ENCODE results near the gene MTMR10. TPM values are rescaled to one million over a fixed set of nuclear protein-coding genes. Genes with fewer than 3 reads are reported as not detected.

Gene MTMR10
- total and polyA plus RNA-seq, 4 donors, result 9.5 to 52.7 (median 21.4) TPM

GRCh38 chr15:30917013-30917412, 74.4 kb downstream of the MTMR10 start:
- Histone ChIP-seq H3K4me3 (no peak overlapping the region), H3K27me3 (ENCODE audit: control insufficient read depth in 3 of 3, insufficient read depth in 3 of 3, low read length in 2 of 3) (no peaks in the 10 kb centered on the region), H3K27ac (ENCODE audit: low read depth in 1 of 2, low read length in 1 of 2) (no peak overlapping the region), H3K4me1 (ENCODE audit: control insufficient read depth in 5 of 5, insufficient read depth in 5 of 5, low read length in 5 of 5) (peaks cover 0 to 6% (median 0%) of the 10 kb centered on the region in 5 donors), H3K9ac (ENCODE audit: insufficient read depth in 1 of 2, low read length in 2 of 2) (no peak overlapping the region), H3K9me3 (ENCODE audit: control insufficient read depth in 4 of 4, insufficient read depth in 3 of 4, low read length in 3 of 4) (no peaks in the 10 kb centered on the region), H3K36me3 (ENCODE audit: control insufficient read depth in 4 of 4, insufficient read depth in 4 of 4, low read length in 4 of 4) (peaks cover 6 to 49% (median 29%) of the 10 kb centered on the region in 4 donors)
- DNase-seq (no peak), ATAC-seq (ENCODE audit: insufficient read depth, low FRiP score) (no peak)
- WGBS, 2 donors, result 75 to 91% methylated on average over 6 of the region's 6 CpGs
- no peak for TF ChIP-seq CTCF (IDR thresholded peaks at IDR 0.05; ENCODE audit: control extremely low read depth, extremely low read depth)

- 96 to 97% methylated on average over 9 of the region's 9 CpGs for WGBS, 2 donors
- Histone ChIP-seq H3K9me3 (ENCODE audit: control insufficient read depth in 4 of 4, insufficient read depth in 3 of 4, low read length in 3 of 4) (no peaks in the 10 kb centered on the region), H3K27ac (ENCODE audit: low read depth in 1 of 2, low read length in 1 of 2) (no peak overlapping the region), H3K9ac (ENCODE audit: insufficient read depth in 1 of 2, low read length in 2 of 2) (no peak overlapping the region), H3K4me3 (no peak overlapping the region), H3K4me1 (ENCODE audit: control insufficient read depth in 5 of 5, insufficient read depth in 5 of 5, low read length in 5 of 5) (peaks cover 0 to 6% (median 0%) of the 10 kb centered on the region in 5 donors), H3K27me3 (ENCODE audit: control insufficient read depth in 3 of 3, insufficient read depth in 3 of 3, low read length in 2 of 3) (no peaks in the 10 kb centered on the region), H3K36me3 (ENCODE audit: control insufficient read depth in 4 of 4, insufficient read depth in 4 of 4, low read length in 4 of 4) (peaks cover 14 to 34% (median 31%) of the 10 kb centered on the region in 4 donors)
- ATAC-seq (ENCODE audit: insufficient read depth, low FRiP score) (no peak), DNase-seq (no peak)
- TF ChIP-seq CTCF (IDR thresholded peaks at IDR 0.05; ENCODE audit: control extremely low read depth, extremely low read depth), result no peak
Observed at GRCh38 chr15:30913761-30914160, 77.7 kb downstream of the MTMR10 start.

GRCh38 chr15:30906366-30906765, 85.1 kb downstream of the MTMR10 start:
- Histone ChIP-seq H3K27me3 (ENCODE audit: control insufficient read depth in 3 of 3, insufficient read depth in 3 of 3, low read length in 2 of 3) (no peaks in the 10 kb centered on the region), H3K9me3 (ENCODE audit: control insufficient read depth in 4 of 4, insufficient read depth in 3 of 4, low read length in 3 of 4) (no peaks in the 10 kb centered on the region), H3K9ac (ENCODE audit: insufficient read depth in 1 of 2, low read length in 2 of 2) (no peak overlapping the region), H3K4me3 (no peak overlapping the region), H3K4me1 (ENCODE audit: control insufficient read depth in 5 of 5, insufficient read depth in 5 of 5, low read length in 5 of 5) (peaks cover 0 to 12% (median 3%) of the 10 kb centered on the region in 5 donors), H3K36me3 (ENCODE audit: control insufficient read depth in 4 of 4, insufficient read depth in 4 of 4, low read length in 4 of 4) (peaks cover 5 to 14% (median 9%) of the 10 kb centered on the region in 4 donors), H3K27ac (ENCODE audit: low read depth in 1 of 2, low read length in 1 of 2) (no peak overlapping the region)
- WGBS, 2 donors, result 80 to 85% methylated on average over 4 of the region's 4 CpGs
- DNase-seq (no peak), ATAC-seq (ENCODE audit: insufficient read depth, low FRiP score) (no peak)
- no peak for TF ChIP-seq CTCF (IDR thresholded peaks at IDR 0.05; ENCODE audit: control extremely low read depth, extremely low read depth)

GRCh38 chr15:30905821-30906220, 85.6 kb downstream of the MTMR10 start:
- no peak for DNase-seq
- Histone ChIP-seq H3K27me3 (ENCODE audit: control insufficient read depth in 3 of 3, insufficient read depth in 3 of 3, low read length in 2 of 3) (no peaks in the 10 kb centered on the region), H3K9me3 (ENCODE audit: control insufficient read depth in 4 of 4, insufficient read depth in 3 of 4, low read length in 3 of 4) (no peaks in the 10 kb centered on the region), H3K4me3 (no peak overlapping the region), H3K36me3 (ENCODE audit: control insufficient read depth in 4 of 4, insufficient read depth in 4 of 4, low read length in 4 of 4) (peaks cover 5 to 14% (median 9%) of the 10 kb centered on the region in 4 donors), H3K9ac (ENCODE audit: insufficient read depth in 1 of 2, low read length in 2 of 2) (no peak overlapping the region), H3K4me1 (ENCODE audit: control insufficient read depth in 5 of 5, insufficient read depth in 5 of 5, low read length in 5 of 5) (peaks cover 0 to 12% (median 3%) of the 10 kb centered on the region in 5 donors), H3K27ac (ENCODE audit: low read depth in 1 of 2, low read length in 1 of 2) (no peak overlapping the region)
- WGBS, 2 donors, result 87 to 88% methylated on average over 5 of the region's 5 CpGs
- ATAC-seq (ENCODE audit: insufficient read depth, low FRiP score), result no peak
- TF ChIP-seq CTCF (IDR thresholded peaks at IDR 0.05; ENCODE audit: control extremely low read depth, extremely low read depth), result no peak
